ENCODE results near the gene TMEM47. TPM values are rescaled to one million over a fixed set of nuclear protein-coding genes. Genes with fewer than 3 reads are reported as not detected.
A peak's percentile ranks its signal among the peaks of the same experiment; 100 is the strongest.

Gene TMEM47
- total RNA-seq, 4 donors from 2014 or later, result 1.6 to 35.1 (median 8.0) TPM

DNA sequence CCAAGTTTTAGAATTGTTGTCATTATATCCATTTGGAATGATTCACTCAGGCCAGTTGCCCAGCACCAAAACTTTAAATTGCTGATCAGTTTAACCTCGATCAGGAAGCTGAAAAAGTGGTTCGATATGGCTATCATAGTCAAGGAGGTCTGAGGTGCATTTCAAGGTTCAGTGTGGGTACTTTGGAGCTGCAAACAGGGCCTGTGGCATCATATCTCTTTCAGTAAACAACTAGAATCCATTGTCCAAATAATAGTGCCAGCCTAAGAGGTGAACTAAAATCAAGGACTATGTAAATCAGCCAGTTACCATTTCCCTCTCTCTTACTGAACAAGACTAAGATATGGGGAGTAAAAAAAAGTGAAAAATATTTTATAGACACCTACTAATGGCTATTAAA, 14.2 kb downstream of the TMEM47 start:
- no peak for DNase-seq
- H3K27ac ChIP-seq, result no peak overlapping the region
- no peaks in the 10 kb centered on the region for H3K4me1 ChIP-seq
- TF ChIP-seq, protein P1, sequence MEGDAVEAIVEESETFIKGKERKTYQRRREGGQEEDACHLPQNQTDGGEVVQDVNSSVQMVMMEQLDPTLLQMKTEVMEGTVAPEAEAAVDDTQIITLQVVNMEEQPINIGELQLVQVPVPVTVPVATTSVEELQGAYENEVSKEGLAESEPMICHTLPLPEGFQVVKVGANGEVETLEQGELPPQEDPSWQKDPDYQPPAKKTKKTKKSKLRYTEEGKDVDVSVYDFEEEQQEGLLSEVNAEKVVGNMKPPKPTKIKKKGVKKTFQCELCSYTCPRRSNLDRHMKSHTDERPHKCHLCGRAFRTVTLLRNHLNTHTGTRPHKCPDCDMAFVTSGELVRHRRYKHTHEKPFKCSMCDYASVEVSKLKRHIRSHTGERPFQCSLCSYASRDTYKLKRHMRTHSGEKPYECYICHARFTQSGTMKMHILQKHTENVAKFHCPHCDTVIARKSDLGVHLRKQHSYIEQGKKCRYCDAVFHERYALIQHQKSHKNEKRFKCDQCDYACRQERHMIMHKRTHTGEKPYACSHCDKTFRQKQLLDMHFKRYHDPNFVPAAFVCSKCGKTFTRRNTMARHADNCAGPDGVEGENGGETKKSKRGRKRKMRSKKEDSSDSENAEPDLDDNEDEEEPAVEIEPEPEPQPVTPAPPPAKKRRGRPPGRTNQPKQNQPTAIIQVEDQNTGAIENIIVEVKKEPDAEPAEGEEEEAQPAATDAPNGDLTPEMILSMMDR (IDR thresholded peaks at IDR 0.05), result no peak
- no peak for TF ChIP-seq POLR2A (IDR thresholded peaks at IDR 0.05)
- intact Hi-C loops (cut with DNase I), result no loop called here
- no peak overlapping the region for H3K4me3 ChIP-seq
- H3K27me3 ChIP-seq, result no peaks in the 10 kb centered on the region
- no peaks in the 10 kb centered on the region for H3K9me3 ChIP-seq
- no peaks in the 10 kb centered on the region for H3K36me3 ChIP-seq
- 11 to 68% methylated on average over 1 to 2 of the region's 2 CpGs for WGBS, 2 donors

DNA sequence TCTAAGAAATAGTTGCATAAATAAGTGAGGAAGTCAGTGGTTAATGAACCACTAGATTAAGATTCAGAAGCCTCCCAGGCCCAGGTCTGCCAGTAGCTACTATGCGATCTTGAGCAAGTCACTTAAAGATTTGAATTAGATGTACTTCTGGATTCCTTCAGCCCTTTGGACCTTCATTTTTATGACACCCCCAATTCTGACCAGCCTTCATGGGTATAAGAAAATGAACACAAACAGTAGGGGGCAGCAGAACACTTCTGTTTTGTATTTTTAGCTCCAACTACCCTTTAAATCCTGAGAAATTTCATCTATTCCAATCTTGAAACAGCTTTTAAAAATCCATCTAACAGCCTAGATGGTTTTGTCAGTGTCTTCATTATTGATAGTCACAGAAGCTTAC, 19.0 kb downstream of the TMEM47 start:
- no peak for DNase-seq
- Histone ChIP-seq H3K9me3 (no peaks in the 10 kb centered on the region), H3K27me3 (no peaks in the 10 kb centered on the region), H3K36me3 (no peaks in the 10 kb centered on the region), H3K4me3 (no peak overlapping the region), H3K27ac (no peak overlapping the region), H3K4me1 (no peaks in the 10 kb centered on the region)
- no peak for TF ChIP-seq POLR2A (IDR thresholded peaks at IDR 0.05)
- TF ChIP-seq, protein P1 (IDR thresholded peaks at IDR 0.05), result peak in 5 of 6 experiments; percentile 9 to 41 (median 31)
- intact Hi-C loops (cut with DNase I), result no loop called here
- 38 to 67% methylated on average over 1 of the region's 1 CpG for WGBS, 2 donors

DNA sequence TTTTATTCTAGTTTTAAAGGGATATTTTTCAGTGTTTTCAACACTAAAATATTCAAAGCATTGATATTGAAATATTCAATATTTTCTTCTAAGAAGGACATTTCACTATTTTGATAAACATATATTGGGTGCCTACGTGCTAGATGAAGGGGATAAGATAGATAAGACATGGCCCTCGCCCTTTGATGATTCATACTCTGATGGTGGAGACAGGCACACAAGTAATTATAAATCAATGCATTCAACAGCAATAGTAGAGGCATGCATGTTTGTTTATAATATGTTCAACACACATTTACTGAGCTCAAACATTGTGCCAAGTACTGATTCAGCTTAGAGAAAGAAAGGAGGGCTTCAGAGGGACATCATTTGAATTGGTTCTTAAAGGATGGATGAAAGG, 22.7 kb downstream of the TMEM47 start:
- 25 to 32% methylated on average over 2 of the region's 2 CpGs for WGBS, 2 donors
- Histone ChIP-seq H3K27me3 (no peaks in the 10 kb centered on the region), H3K27ac (no peak overlapping the region), H3K9me3 (no peaks in the 10 kb centered on the region), H3K36me3 (no peaks in the 10 kb centered on the region), H3K4me1 (no peaks in the 10 kb centered on the region), H3K4me3 (no peak overlapping the region)
- no peak for TF ChIP-seq POLR2A (IDR thresholded peaks at IDR 0.05)
- TF ChIP-seq, protein P1 (IDR thresholded peaks at IDR 0.05), result no peak
- intact Hi-C loops (cut with DNase I), result no loop called here
- no peak for DNase-seq

DNA sequence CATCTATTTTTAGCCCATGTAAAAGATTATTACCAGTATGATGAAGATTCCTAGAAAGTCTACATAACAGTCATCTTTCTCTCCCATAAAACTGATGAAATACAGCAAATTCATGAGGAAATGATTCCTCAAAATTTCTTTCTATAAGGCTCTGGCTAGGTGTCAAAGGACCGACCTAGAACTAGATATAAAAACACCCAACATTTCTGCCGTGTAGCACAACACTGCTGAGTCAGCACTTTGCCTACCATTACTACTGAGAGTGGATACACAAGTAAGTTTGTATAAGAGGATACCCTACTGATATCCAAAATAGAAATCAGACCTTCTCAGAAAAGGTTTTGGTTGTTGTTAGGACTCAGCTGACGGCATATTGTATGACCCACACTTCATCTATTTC, 24.7 kb downstream of the TMEM47 start:
- 65 to 67% methylated on average over 3 of the region's 3 CpGs for WGBS, 2 donors
- H3K36me3 ChIP-seq, result no peaks in the 10 kb centered on the region
- TF ChIP-seq, protein P1 (IDR thresholded peaks at IDR 0.05), result no peak
- no peak for TF ChIP-seq POLR2A (IDR thresholded peaks at IDR 0.05)
- H3K27me3 ChIP-seq, result no peaks in the 10 kb centered on the region
- DNase-seq, result no peak
- H3K9me3 ChIP-seq, result no peaks in the 10 kb centered on the region
- no peak overlapping the region for H3K27ac ChIP-seq
- H3K4me1 ChIP-seq, result no peaks in the 10 kb centered on the region
- H3K4me3 ChIP-seq, result no peak overlapping the region
- intact Hi-C loops (cut with DNase I), result no loop called here

DNA sequence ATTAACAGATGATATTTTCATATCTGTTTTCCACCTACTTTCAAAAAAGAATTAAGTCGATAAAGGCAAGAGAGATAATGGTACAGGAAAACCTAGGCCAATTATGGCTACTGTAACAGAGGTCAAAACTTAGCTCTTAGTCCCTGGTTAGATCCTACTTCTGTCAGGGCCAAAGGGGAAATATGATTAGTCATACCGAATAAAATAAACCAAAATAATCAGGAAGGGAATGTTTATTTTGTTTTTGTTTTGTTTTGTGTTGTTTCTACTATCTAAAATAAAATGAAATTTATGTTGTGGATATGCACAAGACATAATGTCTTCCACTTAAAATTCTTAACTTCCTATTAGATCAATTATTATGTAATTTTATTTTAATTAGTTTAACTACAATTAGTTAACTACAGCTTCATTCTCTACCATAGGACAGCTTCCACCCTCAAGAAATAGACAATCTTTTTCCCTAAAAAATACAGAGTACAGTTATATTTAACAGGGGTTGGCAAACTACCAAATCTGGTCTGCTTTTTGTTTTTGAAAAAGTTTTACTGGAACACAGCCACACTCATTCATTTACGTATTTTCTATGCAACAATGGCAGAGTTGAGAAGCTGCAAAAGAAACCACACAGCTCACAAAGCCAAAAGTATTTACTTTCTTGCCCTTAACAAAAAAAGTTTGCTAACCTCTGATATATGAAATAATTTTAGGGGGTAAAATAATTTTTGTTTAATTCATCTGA, 25.4 kb downstream of the TMEM47 start:
- no peaks in the 10 kb centered on the region for H3K9me3 ChIP-seq
- no peak for TF ChIP-seq POLR2A (IDR thresholded peaks at IDR 0.05)
- TF ChIP-seq, protein P1 (IDR thresholded peaks at IDR 0.05), result no peak
- no peaks in the 10 kb centered on the region for H3K4me1 ChIP-seq
- H3K27me3 ChIP-seq, result no peaks in the 10 kb centered on the region
- no peaks in the 10 kb centered on the region for H3K36me3 ChIP-seq
- intact Hi-C loops (cut with DNase I), result no loop called here
- WGBS, 2 donors, result 50 to 56% methylated on average over 3 of the region's 3 CpGs
- no peak for DNase-seq
- H3K4me3 ChIP-seq, result no peak overlapping the region
- H3K27ac ChIP-seq, result no peak overlapping the region

All from esophagus squamous epithelium (tissue), 5 donors.